GM18498 (cell line): ENCODE data around the gene CUL9.

Experiments used
- ATAC-seq: cut with Tn5 transposase; IDR thresholded peaks from one replicate; pipeline ENCODE4 v1.9.1; 2021; ENCODE audit warnings: mild to moderate bottlenecking, moderate library complexity; ENCODE audit not compliant: unreplicated experiment

Gene CUL9

DNA sequence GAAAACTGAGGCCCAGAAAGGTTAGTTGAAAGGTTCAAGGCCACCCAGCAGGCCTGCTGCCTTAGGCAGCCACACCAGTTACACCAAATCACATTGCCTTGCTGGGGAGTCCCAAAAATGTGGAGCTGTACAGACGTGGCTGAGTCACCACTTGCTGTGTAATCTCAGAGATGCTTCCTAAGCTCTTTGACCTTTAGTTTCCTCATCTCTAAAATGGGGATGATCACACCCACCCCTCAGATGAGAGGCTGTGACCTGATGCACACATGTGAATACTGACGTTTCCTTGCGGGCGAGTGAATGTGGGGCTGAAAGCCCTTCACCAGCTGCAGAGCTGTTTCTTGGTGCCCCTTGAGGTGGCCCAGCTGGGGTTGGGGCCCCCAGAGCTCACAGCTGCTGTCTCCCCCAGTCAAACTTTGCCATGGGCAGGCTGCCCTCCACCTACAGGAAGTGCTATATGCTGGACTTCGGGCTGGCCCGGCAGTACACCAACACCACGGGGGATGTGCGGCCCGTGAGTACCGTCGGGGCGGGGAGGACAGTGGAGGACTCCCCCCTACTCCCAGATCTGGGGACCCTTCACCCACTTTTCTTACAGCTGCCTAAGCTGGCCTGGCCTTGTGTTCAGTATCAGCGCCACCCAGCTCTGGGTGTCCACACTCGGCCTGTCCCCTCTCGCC lies 72.3 kb downstream of the CUL9 start:
- no peak for ATAC-seq

DNA sequence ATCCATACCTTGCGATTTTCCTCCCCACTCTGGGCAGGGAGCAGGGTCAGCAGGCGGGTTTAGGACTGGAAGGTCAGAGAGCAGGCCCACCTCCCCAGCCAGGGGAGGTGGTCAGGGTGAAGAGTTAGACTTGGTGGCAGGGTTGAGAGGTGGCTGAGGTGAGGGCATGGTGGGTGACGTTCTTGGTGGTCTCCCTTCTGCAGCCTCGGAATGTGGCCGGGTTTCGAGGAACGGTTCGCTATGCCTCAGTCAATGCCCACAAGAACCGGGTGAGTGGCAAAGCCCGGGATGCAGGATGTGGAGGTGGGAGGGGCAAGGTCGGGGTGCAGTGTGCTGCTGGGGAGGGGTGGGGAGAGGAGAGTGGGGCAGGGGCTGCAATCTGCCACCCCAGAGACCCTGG lies 72.8 kb downstream of the CUL9 start:
- no peak for ATAC-seq

DNA sequence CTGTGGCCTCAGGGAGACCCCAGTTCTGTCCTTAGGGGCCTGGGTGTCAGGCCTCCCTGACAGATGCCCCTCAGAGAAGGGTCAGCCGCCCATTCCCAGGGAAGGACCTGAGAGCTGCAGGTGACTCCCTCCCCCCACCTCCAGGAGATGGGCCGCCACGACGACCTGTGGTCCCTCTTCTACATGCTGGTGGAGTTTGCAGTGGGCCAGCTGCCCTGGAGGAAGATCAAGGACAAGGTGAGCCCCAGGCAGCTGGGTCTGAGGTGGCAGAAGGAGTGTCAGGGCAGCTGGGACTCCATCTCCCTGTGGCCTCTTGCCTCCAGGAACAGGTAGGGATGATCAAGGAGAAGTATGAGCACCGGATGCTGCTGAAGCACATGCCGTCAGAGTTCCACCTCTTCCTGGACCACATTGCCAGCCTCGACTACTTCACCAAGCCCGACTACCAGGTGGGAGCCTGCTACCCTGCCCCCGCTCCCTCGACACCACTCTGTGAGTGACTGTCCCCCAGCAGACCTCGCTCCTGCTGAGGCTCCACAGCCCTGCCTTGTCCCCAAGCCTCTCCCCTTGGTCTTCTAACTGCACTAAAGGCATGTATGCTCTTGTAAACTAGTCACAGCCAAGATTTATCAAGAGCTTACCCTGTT lies 73.5 kb downstream of the CUL9 start:
- no peak for ATAC-seq

DNA sequence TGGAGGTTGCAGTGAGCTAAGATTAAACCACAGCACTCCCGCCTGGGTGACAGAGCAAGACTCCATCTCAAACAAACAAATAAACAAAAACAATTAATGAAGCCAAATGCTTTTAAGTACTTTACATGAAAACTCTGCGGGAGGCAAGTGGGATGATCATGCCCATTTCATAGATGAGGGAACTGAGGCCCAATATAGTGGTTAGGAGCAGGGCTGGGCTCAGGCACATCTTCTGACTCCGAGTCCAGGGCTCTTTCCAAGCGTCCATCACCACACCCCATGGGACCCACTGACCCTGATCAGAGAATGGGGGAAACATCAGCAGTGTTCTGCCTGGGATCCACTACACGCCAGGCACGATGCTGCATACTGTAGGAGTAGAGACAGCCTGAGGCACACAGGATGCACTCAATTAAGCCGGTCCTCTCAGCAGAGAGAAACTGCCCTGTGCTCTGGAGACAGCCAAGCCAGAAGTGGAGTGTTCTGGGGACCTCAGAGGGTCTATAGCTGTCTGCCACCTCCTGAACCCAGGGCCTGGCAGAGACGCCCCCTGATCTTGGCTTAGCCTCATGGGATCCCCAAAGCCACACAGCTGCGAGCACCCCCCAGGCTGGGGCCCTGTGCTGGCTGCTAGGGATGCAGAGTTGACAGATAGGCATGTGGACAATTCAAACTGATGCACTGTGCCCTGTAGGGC lies 74.8 kb downstream of the CUL9 start:
- ATAC-seq = no peak

DNA sequence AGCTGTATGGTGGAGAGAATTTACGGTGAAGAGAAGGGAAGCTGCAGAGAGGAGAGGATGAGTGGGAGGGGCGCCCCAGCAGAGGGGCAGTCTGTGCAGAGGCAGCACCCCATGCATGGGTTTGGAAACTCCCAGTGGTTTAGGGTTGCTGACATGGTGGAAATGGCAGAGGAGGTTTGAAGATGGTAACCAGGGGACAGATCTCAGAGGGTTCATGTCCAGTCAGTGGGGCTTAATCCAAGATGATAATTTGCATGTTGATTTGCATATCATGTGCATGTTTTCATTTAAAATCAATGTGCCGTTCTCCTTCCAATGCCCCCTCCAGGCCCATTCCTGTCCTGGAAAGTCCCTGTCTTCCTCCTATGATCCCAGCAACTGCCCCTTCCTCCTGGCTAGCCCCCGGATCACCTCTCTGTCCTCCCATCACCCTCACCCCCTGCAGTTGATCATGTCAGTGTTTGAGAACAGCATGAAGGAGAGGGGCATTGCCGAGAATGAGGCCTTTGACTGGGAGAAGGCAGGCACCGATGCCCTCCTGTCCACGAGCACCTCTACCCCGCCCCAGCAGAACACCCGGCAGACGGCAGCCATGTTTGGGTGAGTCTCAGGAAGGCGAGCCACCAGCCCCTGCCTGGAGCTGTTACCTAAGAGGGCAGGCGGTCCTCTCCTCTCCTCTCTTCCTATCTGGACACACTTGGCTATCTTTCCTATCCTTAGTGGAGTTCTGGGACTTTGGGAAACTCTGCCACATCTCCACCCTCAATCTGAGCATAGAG lies 75.6 kb downstream of the CUL9 start:
- ATAC-seq = no peak

DNA sequence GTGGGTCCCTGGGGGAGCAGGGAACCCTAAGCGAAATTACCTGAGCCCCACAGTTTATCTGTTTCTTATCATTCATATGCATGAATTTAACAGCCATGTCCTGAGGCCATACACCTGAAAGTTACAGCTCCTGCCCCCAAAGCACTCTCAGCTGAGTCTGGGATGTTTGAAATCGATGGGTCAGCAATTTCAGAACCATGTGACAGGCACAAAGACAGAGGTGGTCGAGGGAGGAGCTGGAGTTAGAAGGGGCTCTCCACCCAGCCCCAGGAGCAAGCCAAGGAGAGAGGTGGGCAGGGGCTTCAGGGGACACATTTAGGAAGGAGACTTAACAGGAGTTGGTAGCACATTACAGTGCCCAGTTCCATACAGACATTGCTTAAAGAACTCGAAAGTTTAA lies 76.2 kb downstream of the CUL9 start:
- ATAC-seq = no peak

DNA sequence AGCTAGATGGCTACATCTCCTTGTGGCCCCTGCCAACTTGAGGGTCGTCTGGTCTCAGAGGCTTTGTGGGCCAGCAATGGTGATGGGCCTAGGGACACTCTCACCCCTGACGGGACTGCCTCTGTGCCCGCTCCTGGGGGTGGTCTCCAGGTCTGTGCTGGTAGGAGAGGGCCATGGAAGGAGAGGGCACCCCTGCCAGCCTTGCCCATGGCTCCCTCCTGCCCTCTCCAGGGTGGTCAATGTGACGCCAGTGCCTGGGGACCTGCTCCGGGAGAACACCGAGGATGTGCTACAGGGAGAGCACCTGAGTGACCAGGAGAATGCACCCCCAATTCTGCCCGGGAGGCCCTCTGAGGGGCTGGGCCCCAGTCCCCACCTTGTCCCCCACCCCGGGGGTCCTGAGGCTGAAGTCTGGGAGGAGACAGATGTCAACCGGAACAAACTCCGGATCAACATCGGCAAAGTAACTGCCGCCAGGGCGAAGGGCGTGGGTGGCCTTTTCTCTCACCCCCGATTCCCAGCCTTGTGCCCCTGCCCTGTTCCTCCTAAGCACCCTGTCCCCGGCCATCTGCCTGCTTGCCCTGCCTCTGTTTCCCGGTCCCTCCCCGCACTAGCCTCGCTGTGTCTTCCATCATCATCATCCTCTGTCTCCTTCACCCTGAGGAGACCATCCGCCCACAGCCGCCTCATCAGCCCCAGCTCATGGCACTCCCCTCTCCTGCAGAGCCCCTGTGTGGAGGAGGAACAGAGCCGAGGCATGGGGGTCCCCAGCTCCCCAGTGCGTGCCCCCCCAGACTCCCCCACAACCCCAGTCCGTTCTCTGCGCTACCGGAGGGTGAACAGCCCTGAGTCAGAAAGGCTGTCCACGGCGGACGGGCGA lies 77.1 kb downstream of the CUL9 start:
- no peak for ATAC-seq

DNA sequence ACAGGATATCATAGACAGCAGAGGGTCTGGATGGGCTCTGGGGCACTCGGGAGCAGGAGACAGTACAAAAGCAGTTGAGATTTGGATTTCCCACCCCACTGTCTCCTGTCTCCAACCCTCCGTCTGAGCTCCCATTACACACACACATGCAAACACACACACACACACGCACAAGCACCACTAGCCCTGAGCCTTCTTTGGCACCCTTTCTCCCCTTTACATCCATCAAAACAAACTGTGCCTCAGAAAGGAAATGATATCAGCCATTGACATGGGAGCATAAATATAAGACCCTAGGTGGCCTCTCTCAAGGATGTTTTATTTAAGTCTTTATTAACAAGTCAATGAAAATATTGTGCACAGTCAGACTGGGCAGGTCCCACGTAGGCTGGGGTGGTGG lies 78.8 kb downstream of the CUL9 start:
- no peak for ATAC-seq

DNA sequence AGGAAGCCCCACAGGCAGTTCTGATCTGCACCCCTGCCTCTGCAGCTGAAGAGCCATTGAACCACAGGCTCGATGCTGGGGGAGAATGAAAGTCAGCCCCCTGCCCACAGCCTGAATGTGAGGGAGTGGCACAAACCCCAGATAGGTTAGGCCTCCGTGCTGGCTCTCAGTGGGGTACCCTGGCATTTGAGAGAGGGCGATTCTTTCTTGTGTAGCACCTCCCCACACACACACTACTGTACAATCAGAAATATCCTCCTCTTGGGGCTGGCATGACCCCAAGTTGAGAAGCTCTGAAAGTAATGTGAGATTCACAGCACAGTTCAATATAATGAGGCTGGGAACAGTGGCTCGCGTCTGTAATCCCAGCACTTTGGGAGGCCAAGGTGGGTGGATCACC lies 79.2 kb downstream of the CUL9 start:
- ATAC-seq = no peak

DNA sequence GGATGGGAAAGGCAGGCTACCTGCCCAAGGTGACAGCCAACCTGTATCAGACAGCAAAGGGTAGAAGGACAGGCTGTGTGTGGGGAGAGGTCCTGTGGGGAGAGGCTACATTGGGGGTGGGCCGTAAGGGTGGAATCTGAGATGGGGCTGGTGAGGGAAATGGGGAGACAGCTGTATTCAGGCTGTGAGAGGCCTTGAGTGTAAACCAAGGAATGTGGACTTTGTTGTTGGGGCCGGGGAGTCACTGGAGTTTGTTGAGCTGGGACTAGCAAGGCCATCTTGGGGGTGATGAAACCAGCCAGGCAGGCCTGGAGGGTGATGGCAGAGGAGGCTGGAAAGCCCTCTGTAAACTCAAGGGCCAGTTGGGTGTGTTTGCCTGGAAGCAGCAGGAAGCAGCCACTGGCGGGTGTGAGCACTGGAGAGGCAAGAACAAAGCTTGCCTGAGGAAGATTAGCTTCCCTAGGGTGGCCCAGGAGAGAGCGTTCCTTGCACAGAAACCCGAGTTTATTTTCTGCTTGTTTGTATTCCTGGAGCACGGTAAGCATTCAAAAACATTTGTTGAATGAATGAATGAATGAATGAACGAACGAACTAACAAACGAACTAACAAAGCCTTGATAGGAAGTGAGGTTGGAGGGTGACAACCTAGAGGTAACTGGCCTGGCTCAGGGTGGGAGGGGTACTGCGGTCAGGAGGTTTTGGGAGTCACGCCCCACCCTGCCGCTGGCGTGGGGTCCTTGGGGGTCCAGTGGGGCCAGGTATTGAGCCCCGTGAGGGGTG lies 80.2 kb downstream of the CUL9 start:
- ATAC-seq = no peak

DNA sequence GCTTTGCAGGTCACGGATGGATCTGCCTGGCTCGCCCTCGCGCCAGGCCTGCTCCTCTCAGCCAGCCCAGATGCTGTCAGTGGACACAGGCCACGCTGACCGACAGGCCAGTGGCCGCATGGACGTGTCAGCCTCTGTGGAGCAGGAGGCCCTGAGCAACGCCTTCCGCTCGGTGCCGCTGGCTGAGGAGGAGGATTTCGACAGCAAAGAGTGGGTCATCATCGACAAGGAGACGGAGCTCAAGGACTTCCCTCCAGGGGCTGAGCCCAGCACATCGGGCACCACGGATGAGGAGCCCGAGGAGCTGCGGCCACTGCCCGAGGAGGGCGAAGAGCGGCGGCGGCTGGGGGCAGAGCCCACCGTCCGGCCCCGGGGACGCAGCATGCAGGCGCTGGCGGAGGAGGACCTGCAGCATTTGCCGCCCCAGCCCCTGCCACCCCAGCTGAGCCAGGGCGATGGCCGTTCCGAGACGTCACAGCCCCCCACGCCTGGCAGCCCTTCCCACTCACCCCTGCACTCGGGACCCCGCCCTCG lies 80.9 kb downstream of the CUL9 start:
- ATAC-seq = no peak

DNA sequence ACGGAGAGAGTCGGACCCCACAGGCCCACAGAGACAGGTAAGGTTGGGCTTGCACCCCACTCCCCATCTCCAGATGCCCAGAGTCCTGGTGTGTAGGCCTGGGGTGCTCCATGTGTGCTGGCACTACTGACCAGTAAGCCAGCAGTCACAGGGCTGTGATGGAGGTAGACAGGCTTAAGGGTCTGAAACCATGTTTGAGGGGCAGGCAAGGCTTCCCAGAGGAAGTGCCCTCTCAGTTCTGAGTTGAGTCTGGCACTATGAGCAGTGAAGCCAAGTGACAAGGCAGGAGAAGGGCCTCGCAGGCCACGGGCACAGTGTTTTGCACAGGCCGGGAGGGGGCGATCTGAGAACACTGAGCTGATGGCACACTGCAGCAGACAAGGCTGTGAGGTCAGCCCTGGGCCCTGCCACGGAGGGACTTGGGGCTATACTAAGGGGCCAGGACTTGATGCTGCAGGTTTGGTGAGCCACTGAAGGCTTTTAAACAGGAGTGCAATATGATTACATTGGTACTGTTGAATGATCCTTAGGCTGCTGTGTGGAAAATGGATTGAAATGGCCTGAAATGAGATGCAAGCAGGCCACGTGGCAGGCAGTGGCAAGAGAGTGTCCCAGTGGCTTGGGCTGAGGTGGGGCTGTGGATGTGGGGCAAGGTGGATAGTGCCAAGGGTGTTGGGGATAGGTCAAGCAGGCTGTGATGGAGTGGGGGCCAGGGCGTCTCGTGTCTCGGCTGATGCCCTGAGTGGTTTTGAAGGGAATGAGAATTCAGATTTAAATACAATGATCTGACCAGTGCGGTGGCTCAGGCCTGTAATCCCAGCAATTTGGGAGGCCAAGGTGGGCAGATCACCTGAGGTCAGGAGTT lies 81.5 kb downstream of the CUL9 start:
- no peak for ATAC-seq

DNA sequence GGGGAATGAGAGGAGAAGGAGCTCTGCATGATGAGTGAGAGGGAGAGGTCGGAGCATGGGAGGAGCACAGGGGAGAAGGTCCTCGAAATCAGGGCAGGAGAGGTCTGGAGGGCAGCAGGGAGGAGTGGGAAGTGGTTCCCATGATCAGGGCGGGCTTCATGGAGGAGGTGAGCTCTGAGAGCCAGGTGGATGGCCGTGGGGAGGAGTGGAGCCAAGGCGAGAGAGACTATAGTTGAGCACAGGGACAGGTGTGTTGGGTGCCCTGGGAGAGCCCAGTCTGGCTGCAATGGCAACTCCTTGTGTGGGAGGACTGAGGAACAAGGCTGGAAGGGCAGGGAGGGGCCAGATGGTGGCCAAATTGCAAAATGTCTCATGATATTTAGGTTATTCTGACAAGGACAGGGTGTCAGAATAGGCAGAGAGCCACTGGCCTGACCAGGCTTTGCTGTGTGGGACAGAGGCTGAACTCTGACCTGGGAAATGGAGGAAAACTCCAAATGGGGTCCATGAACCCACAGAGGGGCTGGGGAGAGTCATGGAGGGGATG lies 82.7 kb downstream of the CUL9 start:
- ATAC-seq = no peak

DNA sequence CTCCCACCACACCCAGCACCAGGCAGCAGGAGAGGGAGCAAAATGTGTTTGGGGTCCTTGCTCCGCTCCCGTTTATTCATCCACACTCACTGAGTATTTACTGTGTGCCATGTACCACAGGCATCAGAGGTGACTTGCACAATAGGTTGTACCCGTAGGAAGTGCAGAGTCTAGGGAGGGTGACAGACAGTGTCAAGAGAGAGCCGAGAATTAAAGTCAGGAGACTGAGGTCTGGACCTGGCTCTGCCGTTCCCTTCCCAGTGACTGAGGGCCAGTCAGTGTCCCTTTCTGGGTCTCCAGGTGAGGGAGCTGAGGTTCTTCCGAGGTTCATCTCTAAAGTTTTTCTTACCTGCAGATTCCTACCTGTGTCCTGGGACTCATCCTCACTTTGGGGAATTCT lies 83.6 kb downstream of the CUL9 start:
- no peak for ATAC-seq

DNA sequence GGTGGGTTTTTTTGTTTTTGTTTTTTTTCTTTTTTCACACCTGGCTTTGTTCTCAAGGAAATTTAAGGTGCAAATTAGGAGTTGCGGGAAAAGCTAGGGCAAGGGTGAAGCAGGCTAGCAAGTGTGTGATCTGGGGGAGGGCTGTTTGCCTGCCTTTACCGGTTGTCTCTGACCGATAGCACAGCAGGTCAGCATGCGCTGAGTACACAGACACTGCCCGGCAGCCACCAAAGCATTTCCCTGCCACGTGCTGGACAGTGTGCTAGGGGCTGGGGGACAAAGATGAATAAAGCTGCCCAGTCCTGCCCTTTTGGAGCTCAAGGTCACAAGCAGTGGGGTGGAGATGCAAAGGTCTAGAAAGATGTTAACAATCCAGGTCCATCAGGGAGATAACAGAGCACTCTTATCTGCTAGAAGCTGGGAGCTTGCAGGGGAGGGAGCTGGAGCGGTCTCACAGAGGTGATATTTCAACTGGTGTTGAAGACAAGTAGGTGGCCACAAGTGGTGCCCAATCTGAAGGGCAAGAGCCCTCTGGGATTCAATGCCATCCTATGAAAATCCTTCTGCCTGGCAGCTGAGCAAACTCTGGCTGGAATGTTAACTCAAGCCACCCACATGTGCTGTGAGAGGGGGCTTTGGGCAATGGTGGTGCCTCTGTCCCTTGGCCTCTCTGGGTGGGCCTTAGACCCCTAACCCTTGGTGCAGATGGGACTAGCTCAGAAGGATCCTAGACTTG lies 85.8 kb downstream of the CUL9 start:
- ATAC-seq = no peak

DNA sequence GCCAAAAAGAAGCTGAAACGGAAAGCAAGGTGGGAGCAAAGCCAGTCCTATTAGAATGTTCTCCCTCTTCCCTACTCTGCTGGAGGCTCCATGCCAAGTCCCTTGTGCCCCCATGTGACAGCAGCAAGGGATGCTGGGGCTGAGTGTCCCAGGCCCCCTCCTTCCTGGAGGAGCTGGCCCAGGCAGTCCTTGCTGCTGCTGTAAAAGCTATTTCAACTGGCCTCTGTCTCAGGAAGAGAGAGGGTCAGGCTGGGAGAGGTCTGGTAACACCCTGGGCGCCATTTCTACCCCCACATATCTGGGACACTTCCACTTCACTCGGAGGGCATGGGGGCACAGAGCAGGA lies 86.3 kb downstream of the CUL9 start:
- ATAC-seq = no peak

DNA sequence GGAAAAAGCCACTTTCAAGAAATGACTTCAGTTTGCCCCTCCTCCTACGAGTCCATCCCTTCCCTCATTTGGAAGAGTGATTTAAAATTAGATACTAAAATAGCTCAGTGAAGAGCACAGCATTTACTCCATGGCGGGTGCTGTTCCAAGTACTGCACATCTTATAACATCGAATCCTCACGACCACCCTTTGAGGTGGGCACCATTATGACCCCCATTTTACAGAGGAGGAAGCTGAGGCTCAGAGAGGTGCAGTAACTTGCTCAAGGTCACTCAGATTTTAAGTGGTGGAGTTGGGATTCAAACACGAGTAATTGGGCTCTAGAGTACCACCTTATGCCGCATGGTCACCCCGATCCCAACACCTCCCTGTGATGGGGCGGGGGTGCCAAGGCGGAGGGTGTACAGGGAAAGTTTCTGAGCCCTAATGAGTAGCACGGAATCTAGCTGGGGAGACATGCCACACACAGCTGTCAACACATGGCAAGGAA lies 86.8 kb downstream of the CUL9 start:
- no peak for ATAC-seq
